Stimulated activated CD8-positive, alpha-beta memory T cell treated with anti-CD3 and anti-CD28 coated beads, Interleukin-12 subunit alpha, Interleukin-12 subunit beta, amount 100 ng/mL, for 24 hours (primary cell): ENCODE data around the gene SENP7.
"Not testable (repeated sequence)": the region's sequence is repeated elsewhere in the genome, so short reads cannot be mapped to it uniquely, and the experiment has no call there.

Experiments
- DNase-seq: peaks from one replicate; pipeline ENCODE4 v3.0.0-alpha.2; 2020; ENCODE audit errors: extremely low read depth

The SENP7 gene

GRCh38 chr3:101527906-101528305 lies 14.9 kb upstream of the SENP7 start:
- DNase-seq = no peak

GRCh38 chr3:101527441-101527840 lies 14.4 kb upstream of the SENP7 start:
- no peak for DNase-seq

- no peak for DNase-seq
Observed at GRCh38 chr3:101521211-101521701, 8.2 kb upstream of the SENP7 start.

- no peak for DNase-seq
Observed at GRCh38 chr3:101519685-101520365, 6.8 kb upstream of the SENP7 start.

GRCh38 chr3:101518421-101518871 lies 5.4 kb upstream of the SENP7 start:
- DNase-seq = peak; percentile 3

- no peak for DNase-seq
Observed at GRCh38 chr3:101513419-101513986, 491 bp upstream of the SENP7 start.

- no peak for DNase-seq
Observed at GRCh38 chr3:101512396-101512645, 691 bp downstream of the SENP7 start.

- no peak for DNase-seq
Observed at GRCh38 chr3:101509811-101510210, 3.2 kb downstream of the SENP7 start.

- no peak for DNase-seq
Observed at GRCh38 chr3:101509281-101509680, 3.7 kb downstream of the SENP7 start.

GRCh38 chr3:101501783-101502182 lies 11.2 kb downstream of the SENP7 start:
- DNase-seq = no peak

- no peak for DNase-seq
Observed at GRCh38 chr3:101500208-101500607, 12.8 kb downstream of the SENP7 start.

- DNase-seq = no peak
Observed at GRCh38 chr3:101497803-101498202, 15.2 kb downstream of the SENP7 start.

GRCh38 chr3:101495552-101495951 lies 17.5 kb downstream of the SENP7 start:
- no peak for DNase-seq

GRCh38 chr3:101484805-101485620 lies 28.0 kb downstream of the SENP7 start:
- DNase-seq = no peak

GRCh38 chr3:101478980-101479379 lies 34.0 kb downstream of the SENP7 start:
- DNase-seq = no peak

GRCh38 chr3:101474841-101475552 lies 38.0 kb downstream of the SENP7 start:
- not testable (repeated sequence) for DNase-seq

- DNase-seq = not testable (repeated sequence)
Observed at GRCh38 chr3:101468676-101469075, 44.3 kb downstream of the SENP7 start.

- DNase-seq = not testable (repeated sequence)
Observed at GRCh38 chr3:101467310-101467663, 45.7 kb downstream of the SENP7 start.

- no peak for DNase-seq
Observed at GRCh38 chr3:101466465-101467309, 46.3 kb downstream of the SENP7 start.

GRCh38 chr3:101464235-101464634 lies 48.8 kb downstream of the SENP7 start:
- DNase-seq = no peak

- no peak for DNase-seq
Observed at GRCh38 chr3:101461451-101461850, 51.6 kb downstream of the SENP7 start.
